ENCODE measurements around the gene DNTT. TPM values are rescaled to one million over a fixed set of nuclear protein-coding genes. Genes with fewer than 3 reads are reported as not detected.

Gene DNTT
- polyA plus RNA-seq, 1 donor: 0.11 TPM

DNA sequence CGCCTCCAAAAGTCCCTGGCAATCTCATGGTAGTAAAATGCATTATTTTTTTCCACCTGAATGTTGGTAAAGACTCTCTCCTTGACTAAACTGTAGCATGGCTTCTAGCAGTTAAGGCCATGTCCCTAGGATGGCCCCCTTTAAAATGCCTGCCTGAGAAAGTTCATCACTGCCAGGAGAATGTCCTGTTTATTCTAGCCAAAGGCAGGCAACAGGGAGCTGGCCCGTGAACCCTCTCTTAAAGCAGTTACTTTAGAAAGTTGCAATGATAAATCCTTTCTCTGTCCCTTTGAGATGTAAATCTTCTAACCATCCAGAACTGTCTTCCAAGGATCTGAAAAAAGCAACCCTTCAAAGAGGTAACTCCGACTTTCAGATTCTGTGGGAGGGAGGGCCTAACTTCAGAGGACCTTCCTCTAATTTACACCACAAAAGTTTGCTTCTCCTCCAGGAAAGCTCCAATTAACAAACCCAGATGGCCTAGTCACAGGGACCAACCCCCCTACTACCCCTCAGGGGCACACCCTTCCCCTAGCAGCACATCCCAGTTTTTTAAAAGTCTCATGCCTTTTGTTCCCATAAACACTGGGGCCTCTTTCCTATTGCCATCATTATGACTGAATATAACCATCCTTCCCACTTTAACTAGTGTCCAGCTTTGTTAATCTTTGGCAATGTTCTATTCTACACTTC lies 5.5 kb downstream of the DNTT start:
- no peak for DNase-seq (ENCODE audit: low read depth)

DNA sequence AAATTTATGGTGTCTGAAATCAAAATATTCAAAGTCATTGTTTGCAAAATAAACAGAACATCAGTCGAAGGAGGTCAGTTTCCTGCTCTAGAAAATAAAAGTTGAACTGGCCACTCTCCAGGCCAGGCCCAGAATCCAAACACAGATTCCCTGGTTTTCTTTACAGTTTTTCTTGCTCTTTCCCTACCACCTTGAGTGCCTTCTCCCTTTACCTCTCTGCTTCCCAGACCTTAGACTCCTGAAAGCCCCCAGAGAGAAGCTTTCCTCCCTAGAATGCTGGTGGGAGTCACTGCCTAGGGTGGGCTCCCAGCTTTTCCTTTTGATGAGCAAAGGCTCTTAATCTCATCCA lies 6.1 kb downstream of the DNTT start:
- DNase-seq (ENCODE audit: low read depth): no peak

- DNase-seq (ENCODE audit: low read depth): no peak
Observed at GRCh38 chr10:96311180-96311715, 7.0 kb downstream of the DNTT start.

DNA sequence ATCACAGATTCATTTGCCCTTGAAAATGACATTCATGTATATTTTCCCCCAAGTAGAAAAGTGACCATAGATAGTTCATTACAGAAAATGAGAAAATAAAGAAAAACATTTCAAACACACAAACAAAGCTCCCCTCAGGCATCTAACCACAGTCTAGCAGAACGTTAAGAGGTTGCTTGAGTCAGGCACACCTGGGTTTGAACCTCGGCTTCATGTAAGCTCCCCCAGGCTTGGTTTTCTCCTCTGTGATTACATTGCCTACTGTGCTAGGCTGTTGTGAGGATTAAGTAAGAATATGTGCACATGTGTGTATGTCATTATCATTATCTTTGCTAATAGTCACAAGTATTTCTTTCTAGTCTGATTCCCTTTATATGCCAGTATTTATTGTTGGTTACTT lies 9.1 kb downstream of the DNTT start:
- DNase-seq (ENCODE audit: low read depth): no peak

DNA sequence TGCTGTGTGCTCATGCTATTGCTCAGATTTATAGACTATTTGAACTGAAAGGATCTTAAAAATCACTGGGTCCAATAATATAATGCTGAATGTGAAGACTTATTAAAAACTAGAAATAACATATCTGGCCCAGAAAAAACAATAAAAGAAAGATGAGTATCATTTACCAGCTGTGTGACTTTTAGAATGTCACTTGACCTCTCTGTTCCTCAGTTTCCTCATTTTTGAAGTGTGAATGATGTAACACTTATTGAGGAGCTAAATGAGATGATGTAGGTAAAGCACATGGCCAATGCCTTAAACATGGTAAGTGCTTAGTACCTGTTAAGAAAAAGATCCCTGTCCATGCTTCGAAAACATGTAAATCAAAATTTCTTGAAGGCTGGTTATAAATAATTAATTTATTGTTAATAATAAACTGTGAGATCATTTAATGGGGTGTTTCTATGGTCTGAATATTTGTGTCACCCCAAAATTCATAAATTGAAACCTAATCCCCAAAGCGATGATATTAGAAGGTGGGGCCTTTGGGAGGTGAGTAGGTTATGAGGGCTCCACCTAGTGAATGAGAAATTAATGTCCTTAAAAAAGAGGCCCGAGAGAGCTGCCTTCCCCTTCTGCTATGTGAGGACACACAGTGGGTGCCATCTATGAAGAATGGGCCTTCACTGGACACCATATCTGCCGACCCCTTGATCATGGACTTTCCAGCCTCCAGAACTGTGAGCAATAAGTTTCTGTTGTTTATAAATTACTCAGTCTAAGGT lies 13.0 kb downstream of the DNTT start:
- no peak for DNase-seq (ENCODE audit: low read depth)

DNA sequence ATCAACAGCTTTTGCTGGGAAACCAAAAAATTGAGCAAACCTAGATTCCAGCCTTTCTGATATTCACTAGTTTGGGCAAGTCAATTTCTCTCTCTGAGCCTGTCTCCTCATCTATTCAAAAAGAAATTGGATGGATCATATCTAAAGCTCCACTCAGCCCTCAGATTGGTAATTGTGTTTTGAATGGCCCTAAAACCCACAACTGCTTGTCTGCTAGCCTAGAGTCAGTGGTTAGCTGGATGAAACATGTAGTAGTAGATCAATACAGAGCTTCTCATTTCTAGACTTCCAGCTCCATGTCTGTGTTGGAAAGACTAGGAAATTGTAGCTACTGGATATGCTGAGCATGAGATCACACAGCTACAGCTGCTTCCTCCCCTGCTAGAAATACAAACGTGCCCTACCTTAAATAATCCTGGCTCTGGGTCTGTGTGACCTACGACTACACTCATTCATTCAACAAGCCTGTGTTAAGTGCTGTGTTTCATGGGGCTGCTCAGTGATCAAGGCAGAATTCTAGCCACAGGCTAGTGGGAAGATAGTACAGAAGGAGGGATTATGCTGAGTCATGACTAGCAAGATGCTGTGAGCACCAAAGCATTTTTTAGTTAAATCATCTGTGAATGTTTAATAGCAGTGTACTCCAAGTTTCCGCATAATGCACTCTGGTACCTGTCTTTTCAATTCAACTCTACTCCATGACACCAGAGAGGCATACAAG lies 15.7 kb downstream of the DNTT start:
- no peak for DNase-seq (ENCODE audit: low read depth)

DNA sequence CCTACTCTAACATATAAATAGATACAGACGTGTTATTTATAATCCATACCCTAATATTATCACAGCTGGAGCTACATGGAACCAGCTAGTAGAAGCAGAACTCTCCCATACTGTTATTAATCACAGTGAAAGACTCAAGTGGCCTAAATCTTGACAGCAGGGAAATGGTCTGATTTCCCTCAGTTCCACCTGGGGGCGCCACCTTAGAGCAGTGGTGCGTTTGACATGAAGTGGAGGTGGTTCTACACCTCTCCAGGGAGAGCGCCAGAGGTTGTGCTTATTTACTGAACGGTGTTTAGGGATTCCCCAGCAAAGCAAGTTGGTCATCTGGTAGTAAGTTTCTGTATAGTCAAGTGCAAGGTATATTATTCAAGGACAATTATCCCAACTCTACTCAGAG lies 17.6 kb downstream of the DNTT start:
- DNase-seq (ENCODE audit: low read depth): no peak

- DNase-seq (ENCODE audit: low read depth): no peak
Observed at GRCh38 chr10:96322275-96322674, 18.0 kb downstream of the DNTT start.

DNA sequence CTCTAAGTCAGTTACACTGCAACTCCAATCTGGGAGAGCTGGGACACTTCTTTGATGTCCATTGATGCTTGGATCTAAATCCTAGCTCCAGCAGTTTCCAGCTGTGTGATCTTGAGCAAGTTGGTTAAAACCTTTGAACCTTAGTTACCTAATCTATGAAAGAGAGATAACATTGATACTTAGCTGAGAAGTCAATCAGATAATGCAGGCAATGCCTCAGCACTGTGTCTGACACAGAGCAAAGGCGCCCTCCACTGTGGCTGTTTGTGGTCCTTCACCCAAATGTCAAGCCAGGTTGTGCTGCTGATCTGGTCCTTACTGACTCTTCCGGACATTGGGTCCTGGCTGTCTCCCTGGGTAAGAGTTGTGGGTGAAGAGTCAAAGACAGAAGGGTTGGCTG lies 20.2 kb downstream of the DNTT start:
- DNase-seq (ENCODE audit: low read depth): no peak

GRCh38 chr10:96325719-96326373 lies 21.6 kb downstream of the DNTT start:
- no peak for DNase-seq (ENCODE audit: low read depth)

- DNase-seq (ENCODE audit: low read depth): no peak
Observed at GRCh38 chr10:96327462-96327861, 23.2 kb downstream of the DNTT start.

GRCh38 chr10:96333101-96333500 lies 28.9 kb downstream of the DNTT start:
- no peak for DNase-seq (ENCODE audit: low read depth)

DNA sequence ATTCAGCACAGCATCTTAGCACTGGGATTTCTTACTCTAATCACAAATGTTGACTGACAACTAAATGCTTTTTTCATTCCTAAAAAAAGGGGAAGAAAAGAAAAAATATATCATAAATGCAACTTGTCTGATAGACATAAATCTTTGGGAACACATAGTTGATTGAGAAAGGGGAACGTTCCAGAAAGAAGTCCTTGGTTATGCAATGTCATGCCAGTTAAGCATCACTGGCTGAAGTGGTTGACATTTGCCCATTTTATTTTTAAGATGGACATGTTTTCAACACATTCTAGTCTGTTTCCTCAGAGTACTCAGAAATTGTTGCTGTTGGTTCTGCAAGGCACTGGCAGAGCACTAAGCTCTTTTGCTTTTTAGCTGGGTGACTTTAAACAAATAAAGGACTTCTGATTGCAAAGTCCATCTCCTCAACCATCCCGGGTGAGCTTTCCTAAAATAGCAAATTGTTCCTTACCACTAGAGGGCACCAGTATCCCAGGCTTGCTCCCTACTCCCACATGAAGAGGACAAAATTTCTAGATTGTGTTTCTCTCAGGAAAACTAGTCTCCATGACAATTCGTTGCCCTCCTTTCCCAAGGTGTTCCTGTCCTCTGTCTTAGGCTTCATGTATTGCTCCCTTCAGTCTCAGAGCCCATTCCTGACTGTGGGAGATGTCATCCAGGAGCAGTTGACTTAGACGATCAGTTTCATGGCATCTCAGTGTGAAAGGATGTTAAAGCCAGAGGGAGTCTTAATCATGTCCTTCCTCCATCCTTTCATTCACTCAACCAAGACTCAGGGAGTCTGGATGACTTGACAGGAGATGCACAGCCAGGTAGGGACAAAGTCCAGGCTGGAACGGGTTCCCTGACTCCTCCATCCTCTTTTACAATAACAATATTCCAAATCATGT lies 30.6 kb downstream of the DNTT start:
- no peak for DNase-seq (ENCODE audit: low read depth)

DNA sequence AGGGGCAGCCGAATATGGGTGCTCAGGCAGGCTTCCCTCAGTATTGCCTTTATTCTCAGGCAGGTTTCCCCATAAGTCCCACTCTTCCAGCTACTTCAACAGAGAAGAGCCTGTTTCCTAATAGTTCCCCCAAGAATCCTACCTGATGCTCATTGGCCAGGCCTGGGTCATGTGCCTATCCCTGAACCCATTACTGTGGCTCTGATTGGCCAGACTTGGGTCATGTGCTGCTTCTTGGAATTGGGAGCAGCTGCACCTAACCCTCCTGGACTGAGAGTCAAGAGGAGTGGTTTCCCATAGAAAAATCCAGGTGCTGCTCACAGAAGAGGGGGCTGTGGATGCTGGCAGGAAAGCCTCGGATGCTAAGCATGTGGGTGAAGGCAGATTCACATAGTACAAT lies 32.9 kb downstream of the DNTT start:
- DNase-seq (ENCODE audit: low read depth): no peak

DNA sequence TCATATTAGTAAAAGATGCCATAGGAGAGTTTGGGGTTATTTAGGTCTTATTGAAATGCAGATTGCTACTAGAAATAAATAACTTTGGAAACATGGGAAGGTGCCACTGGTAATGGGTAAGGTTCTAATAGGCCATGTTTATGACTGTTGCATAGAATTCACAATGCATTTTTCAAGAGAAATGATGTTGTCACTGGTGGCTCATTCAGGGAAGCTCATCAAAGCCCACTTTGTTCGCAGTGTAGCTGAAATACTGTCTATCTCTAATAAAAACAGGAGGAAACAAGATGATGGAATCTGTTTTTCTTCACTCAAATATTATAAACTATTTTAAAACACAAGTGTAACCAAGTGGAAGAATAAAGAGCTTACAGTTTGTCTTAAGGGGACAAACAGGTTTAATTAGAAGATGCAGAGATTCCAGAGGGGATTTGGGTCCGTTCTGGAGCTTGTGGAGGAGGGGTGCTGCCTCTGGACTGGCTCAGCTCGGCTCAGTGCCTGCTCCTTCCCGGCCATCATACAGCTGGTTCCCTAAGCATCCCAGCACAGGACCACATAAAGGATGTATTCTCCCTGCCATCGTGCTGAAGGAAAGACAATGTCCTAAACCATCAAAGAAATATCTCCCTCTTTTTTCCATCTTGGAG lies 34.2 kb downstream of the DNTT start:
- no peak for DNase-seq (ENCODE audit: low read depth)

DNA sequence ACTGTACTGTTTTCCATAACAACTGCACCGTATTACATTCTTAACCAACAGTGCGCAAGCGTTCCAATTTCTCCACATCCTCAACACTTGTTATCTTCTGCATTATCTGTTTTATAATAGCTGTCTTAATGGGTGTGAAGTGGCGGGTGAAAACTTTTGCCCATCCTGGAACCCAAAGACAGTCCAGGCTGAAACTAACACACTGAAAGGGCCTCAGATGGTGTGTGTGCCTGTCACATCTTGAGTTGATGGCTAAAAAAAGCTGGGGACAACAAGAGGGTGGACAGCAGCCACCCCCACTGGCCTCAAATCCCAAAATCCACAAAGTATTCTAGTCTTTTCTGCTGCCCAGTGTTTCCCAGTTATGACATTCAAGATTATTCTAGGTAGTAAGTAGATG lies 35.1 kb downstream of the DNTT start:
- no peak for DNase-seq (ENCODE audit: low read depth)

DNA sequence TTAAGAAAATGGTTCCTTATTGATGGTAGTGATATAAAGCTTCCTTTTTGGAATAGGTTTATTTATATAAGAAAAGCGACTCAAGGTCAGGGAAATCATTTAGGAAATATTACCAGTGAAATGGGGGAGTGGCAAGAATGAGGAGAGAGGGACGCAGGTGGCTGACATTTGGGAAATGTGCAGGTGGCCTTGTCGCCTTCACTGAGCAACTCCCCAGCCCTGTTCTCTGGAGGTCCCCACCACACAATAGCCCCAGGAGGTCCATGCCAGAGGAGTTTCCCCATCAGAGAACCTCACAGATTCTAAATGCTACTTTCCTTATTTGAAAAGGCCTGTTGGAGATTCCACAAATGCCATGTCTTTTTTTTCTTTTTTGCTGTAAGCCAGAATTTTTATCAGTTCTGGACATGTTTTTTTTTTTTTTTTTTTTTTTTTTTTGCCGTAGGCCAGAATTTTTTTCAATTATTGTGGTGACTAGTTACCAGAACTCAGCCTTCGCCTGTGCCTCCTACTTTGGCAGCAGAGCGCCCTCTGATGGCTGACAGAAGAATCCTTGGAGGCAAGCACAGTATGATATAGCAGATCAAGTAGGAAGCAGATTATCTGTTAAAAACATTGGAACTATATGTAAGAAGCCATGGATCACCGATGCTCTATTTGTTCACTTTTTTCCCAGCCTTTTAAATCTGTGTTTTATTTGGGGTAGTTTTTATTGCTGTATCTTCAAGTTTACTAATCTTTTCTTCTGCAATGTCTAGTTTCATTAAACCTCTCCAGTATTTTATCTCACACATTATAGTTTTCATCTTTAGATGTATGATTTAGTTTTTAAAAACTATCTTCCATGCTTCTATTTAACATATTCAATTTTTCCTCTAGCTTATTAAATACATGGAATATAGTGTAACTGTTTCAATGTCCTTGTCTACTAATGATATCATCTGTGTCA lies 36.0 kb downstream of the DNTT start:
- DNase-seq (ENCODE audit: low read depth): peak; percentile 11

- no peak for DNase-seq (ENCODE audit: low read depth)
Observed at GRCh38 chr10:96341219-96342182, 37.3 kb downstream of the DNTT start.

All from forelimb muscle (tissue), 1 donor.